Parathyroid adenoma (tissue), 2 donors: ENCODE measurements around the gene FDPS.

Experiments used
- H2AFZ ChIP-seq: fragments of 300-600 bp; sonication (generic); one replicate; pipeline ENCODE4 v1.7.0; 2017; ENCODE audit warnings: antibody characterized with exemption, mild to moderate bottlenecking
- H3K27ac ChIP-seq: fragments of 300-600 bp; sonication (generic); one replicate; pipeline ENCODE4 v1.7.0; 2017
- H3K27me3 ChIP-seq: fragments of 300-600 bp; sonication (generic); one replicate; pipeline ENCODE4 v1.7.0; 2017; ENCODE audit warnings: low read length; ENCODE audit not compliant: control insufficient read depth, insufficient read depth
- H3K36me3 ChIP-seq: fragments of 300-600 bp; sonication (generic); one replicate; pipeline ENCODE4 v1.7.0; 2017; ENCODE audit warnings: low read length; ENCODE audit not compliant: control insufficient read depth, insufficient read depth
- H3K4me1 ChIP-seq: fragments of 300-600 bp; sonication (generic); one replicate; pipeline ENCODE4 v1.7.0; 2017; ENCODE audit warnings: control low read depth
- H3K4me2 ChIP-seq: fragments of 300-600 bp; sonication (generic); one replicate; pipeline ENCODE4 v1.7.0; 2017; ENCODE audit warnings: low read length
- H3K4me3 ChIP-seq: fragments of 300-600 bp; sonication (generic); one replicate; pipeline ENCODE4 v1.7.0; 2017; ENCODE audit warnings: low read depth, low read length
- H3K79me2 ChIP-seq: fragments of 300-600 bp; sonication (generic); one replicate; pipeline ENCODE4 v1.7.0; 2017; ENCODE audit warnings: control low read depth
- H3K9ac ChIP-seq: fragments of 300-600 bp; sonication (generic); one replicate; pipeline ENCODE4 v1.7.0; 2017; ENCODE audit warnings: mild to moderate bottlenecking
- H3K9me3 ChIP-seq: fragments of 300-600 bp; sonication (generic); one replicate; pipeline ENCODE4 v1.7.0; 2017; ENCODE audit warnings: low read length; ENCODE audit not compliant: control insufficient read depth
- TF ChIP-seq, protein P1 (sequence below): fragments of 300-600 bp; sonication (generic); IDR thresholded peaks from one replicate; pipeline ENCODE4 v1.7.0; 2017; ENCODE audit warnings: antibody characterized with exemption, mild to moderate bottlenecking
- donor health status: primary hyperparathyroidism.

FDPS gene

DNA sequence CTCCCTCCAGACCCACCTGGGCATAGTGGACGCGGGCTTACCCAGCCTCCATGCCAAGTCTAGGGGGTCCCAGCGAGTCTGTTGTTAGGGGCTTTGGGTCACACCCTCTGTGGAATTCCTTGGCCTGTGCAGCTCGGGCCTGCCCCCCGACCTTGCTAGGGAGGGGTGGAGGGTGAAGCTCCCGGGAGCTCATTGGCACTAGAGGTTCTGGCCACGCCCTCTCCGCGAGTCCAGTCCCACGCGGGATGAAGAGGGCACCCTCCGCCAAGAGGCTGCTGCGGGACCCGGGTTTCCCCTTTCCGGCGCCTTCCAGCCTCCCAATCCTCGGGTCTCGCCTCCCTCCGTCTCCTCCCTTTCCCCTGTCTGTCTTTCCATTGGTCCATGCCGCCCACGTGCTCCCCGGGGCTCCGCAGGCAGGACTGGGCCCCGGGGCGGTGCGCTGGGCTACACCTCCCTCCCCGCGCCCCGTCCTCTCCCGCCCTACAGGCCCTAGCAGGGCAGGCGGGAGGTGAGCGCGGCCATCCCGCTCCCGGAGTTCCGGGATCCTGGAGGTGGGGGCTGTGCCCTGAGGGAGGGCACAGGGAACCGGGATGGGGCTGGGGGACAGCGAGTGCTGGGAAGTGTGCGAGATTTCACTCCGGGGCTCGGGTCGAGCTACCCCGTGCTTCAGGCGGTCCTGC, 15.5 kb downstream of the FDPS start:
- Histone ChIP-seq H3K4me3 (peak overlapping the region; percentile 99), H3K9me3 (no peaks in the 10 kb centered on the region), H3K9ac (no peak overlapping the region), H2AFZ (peak overlapping the region; percentile 82), H3K27me3 (no peaks in the 10 kb centered on the region), H3K27ac (peak overlapping the region; percentile 95), H3K4me1 (no peaks in the 10 kb centered on the region), H3K36me3 (no peaks in the 10 kb centered on the region), H3K79me2 (no peaks in the 10 kb centered on the region), H3K4me2 (peak overlapping the region; percentile 100)
- TF ChIP-seq, protein P1, sequence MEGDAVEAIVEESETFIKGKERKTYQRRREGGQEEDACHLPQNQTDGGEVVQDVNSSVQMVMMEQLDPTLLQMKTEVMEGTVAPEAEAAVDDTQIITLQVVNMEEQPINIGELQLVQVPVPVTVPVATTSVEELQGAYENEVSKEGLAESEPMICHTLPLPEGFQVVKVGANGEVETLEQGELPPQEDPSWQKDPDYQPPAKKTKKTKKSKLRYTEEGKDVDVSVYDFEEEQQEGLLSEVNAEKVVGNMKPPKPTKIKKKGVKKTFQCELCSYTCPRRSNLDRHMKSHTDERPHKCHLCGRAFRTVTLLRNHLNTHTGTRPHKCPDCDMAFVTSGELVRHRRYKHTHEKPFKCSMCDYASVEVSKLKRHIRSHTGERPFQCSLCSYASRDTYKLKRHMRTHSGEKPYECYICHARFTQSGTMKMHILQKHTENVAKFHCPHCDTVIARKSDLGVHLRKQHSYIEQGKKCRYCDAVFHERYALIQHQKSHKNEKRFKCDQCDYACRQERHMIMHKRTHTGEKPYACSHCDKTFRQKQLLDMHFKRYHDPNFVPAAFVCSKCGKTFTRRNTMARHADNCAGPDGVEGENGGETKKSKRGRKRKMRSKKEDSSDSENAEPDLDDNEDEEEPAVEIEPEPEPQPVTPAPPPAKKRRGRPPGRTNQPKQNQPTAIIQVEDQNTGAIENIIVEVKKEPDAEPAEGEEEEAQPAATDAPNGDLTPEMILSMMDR = no peak

DNA sequence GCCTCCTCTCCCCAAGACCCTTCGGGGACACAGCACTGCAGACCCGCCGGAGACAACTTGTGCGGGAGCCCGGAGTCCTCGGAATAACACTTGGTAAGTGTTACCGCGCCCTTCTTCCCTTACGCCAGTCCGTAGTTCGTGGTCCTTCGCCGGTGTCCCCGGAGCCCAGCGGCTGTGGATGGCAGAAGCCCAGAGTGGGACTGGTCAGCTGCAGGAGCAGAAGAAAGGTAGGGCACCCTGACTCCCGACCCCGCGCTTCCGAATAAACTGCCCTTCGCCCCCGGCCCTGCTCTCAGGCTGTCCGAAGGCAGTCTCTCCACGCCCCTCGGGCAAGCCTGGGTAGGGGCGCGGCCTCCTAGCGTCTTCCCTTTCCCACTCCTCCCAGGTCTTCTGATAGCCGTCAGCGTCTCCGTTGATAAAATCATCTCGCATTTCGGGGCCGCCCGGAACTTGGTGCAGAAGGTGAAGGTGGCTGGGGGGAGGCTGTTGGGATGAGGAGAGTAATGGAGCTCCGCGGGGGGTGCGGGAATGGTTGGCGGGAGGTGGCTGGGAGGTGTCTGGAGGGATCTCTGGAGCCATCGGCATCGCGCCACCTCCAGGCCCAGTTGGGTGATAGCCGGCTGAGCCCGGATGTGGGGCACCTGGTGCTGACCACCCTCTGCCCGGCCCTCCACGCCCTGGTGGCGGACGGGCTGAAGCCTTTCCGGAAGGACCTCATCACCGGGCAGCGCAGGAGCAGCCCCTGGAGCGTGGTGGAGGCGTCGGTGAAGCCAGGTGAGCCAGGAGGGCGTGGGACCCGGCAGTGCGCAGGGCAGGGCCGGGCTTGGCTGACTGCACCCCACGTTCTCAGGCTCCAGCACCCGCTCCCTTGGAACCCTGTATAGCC, 16.3 kb downstream of the FDPS start:
- Histone ChIP-seq H3K36me3 (no peaks in the 10 kb centered on the region), H3K4me3 (peak overlapping the region; percentile 99), H3K9me3 (no peaks in the 10 kb centered on the region), H3K4me2 (peak overlapping the region; percentile 100), H3K79me2 (no peaks in the 10 kb centered on the region), H3K27ac (peak overlapping the region; percentile 95), H2AFZ (peak overlapping the region; percentile 82), H3K9ac (no peak overlapping the region), H3K27me3 (no peaks in the 10 kb centered on the region), H3K4me1 (no peaks in the 10 kb centered on the region)
- TF ChIP-seq, protein P1 = peak; percentile 21

DNA sequence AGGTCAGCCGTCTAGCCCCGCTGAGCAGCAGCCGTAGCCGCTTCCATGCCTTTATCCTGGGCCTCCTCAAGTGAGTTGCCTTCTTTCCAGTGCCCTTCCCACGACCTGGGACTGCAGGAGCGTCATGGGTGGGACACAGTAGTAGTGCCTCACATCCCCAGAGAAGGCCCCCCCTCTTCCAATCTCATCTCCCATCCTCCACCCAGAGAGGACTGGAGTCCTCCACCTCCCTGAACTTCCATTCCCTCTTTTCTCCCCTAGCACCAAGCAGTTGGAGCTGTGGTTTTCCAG, 16.9 kb downstream of the FDPS start:
- H3K27me3 ChIP-seq = no peaks in the 10 kb centered on the region
- H3K4me3 ChIP-seq = no peak overlapping the region
- no peaks in the 10 kb centered on the region for H3K9me3 ChIP-seq
- no peaks in the 10 kb centered on the region for H3K79me2 ChIP-seq
- no peaks in the 10 kb centered on the region for H3K36me3 ChIP-seq
- TF ChIP-seq, protein P1 = no peak
- H3K27ac ChIP-seq = peak overlapping the region; percentile 29
- H3K4me1 ChIP-seq = no peaks in the 10 kb centered on the region
- no peak overlapping the region for H2AFZ ChIP-seq
- H3K4me2 ChIP-seq = peak overlapping the region; percentile 100
- H3K9ac ChIP-seq = no peak overlapping the region

DNA sequence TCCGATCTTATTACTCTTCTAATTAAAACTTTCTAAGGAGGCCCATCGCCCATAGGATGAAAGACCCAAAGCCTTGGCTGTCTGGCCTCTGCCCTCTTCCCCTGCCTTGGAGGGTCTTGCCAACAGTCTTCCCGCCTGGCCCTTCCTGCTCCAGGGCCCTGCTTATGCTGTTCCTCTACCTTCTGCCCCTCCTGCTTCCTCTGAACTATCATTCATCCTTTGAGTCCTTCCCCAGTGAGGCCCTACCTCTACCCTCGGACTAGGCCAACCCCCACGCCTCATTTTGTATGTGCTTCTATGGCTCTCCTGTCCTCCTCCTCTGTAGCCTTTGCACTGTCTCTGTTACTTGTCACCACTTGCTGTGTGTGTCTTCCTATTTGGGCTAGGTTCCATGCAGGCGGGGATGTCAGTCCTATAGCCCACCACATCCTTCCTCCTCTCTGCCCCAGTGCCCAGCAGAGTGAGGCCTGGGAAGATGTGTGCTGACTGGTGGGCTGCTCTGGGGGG, 17.4 kb downstream of the FDPS start:
- Histone ChIP-seq H2AFZ (no peak overlapping the region), H3K27ac (no peak overlapping the region), H3K9ac (no peak overlapping the region), H3K4me3 (no peak overlapping the region), H3K27me3 (no peaks in the 10 kb centered on the region), H3K4me2 (no peak overlapping the region), H3K79me2 (no peaks in the 10 kb centered on the region), H3K4me1 (no peaks in the 10 kb centered on the region), H3K9me3 (no peaks in the 10 kb centered on the region), H3K36me3 (no peaks in the 10 kb centered on the region)
- TF ChIP-seq, protein P1 = no peak
